Endodermal cell (in vitro differentiated cells): Measurements from ENCODE around the gene JMJD6. TPM values are rescaled to one million over a fixed set of nuclear protein-coding genes. Genes with fewer than 3 reads are reported as not detected.

Experiments
- DNase-seq: peaks from one replicate; pipeline ENCODE4 v3.0.0-alpha.2; 2017
- H3K27ac ChIP-seq: 2 replicates; pipeline ENCODE4 v1.5.1; 2013; ENCODE audit warnings: mild to moderate bottlenecking, low read depth, low read length, moderate library complexity
- H3K27me3 ChIP-seq: 2 replicates; pipeline ENCODE4 v1.6.1; 2013; ENCODE audit warnings: mild to moderate bottlenecking, low read length, moderate library complexity; ENCODE audit not compliant: insufficient read depth, control insufficient read depth, poor library complexity, severe bottlenecking
- H3K36me3 ChIP-seq: 2 replicates; pipeline ENCODE4 v1.7.0; 2013; ENCODE audit warnings: mild to moderate bottlenecking, low read length, moderate library complexity; ENCODE audit not compliant: control insufficient read depth, insufficient read depth
- H3K4me1 ChIP-seq: one replicate; pipeline ENCODE4 v1.7.0; 2013; ENCODE audit warnings: low read length; ENCODE audit not compliant: control insufficient read depth, insufficient read depth
- H3K4me3 ChIP-seq: 2 replicates; pipeline ENCODE4 v1.5.1; 2013; ENCODE audit warnings: mild to moderate bottlenecking, low read length, moderate library complexity
- H3K9ac ChIP-seq: 2 replicates; pipeline ENCODE4 v1.6.1; 2013; ENCODE audit warnings: mild to moderate bottlenecking, low read length, moderate library complexity; ENCODE audit not compliant: poor library complexity, severe bottlenecking; ENCODE audit errors: extremely low read depth
- H3K9me3 ChIP-seq: 2 replicates; pipeline ENCODE4 v1.6.1; 2013; ENCODE audit warnings: mild to moderate bottlenecking, low read length, moderate library complexity; ENCODE audit not compliant: control insufficient read depth
- H3K27ac Mint-ChIP-seq: 2 replicates; pipeline ENCODE4 v1.8.0; 2020; ENCODE audit warnings: mixed read lengths
- H3K27me3 Mint-ChIP-seq: 2 replicates; pipeline ENCODE4 v1.8.0; 2021; ENCODE audit warnings: mild to moderate bottlenecking, mixed read lengths; ENCODE audit not compliant: insufficient read depth
- H3K36me3 Mint-ChIP-seq: 2 replicates; pipeline ENCODE4 v1.8.0; 2020; ENCODE audit warnings: low read depth, mixed read lengths
- H3K4me1 Mint-ChIP-seq: 2 replicates; pipeline ENCODE4 v1.8.0; 2020; ENCODE audit warnings: mixed read lengths
- H3K4me3 Mint-ChIP-seq: 2 replicates; pipeline ENCODE4 v1.8.0; 2020; ENCODE audit warnings: mild to moderate bottlenecking, moderate library complexity, mixed read lengths
- H3K9me3 Mint-ChIP-seq: 2 replicates; pipeline ENCODE4 v1.8.0; 2020; ENCODE audit warnings: mild to moderate bottlenecking, mixed read lengths
- WGBS, 2 experiments: methylation state at CpG; one replicate each; pipeline versions ENCODE4 v1.1.5 to v1.1.7; 2013; ENCODE audit warnings: missing lambda C conversion rate in 2 of 2, mixed read lengths in 1 of 2; ENCODE audit not compliant: insufficient coverage in 1 of 2, insufficient read length in 1 of 2; 5-methylcytosine and 5-hydroxymethylcytosine counted together
- total RNA-seq, 2 donors: library from RNA; stranded (reverse); fragmentation: NEBNext Ultra II Directional in 1 of 2; extraction: Animal tissue kit (Norgen Biotek cat#: 25700) in 1 of 2; gene quantifications; 2 replicates in 1 of 2; 3 replicates in 1 of 2; pipeline ENCODE4 v1.2.1, GENCODE V29; 2021
- TF ChIP-seq, protein P1 (sequence below): fragments of 200-600 bp; sonication (generic); conservative IDR thresholded peaks from 2 replicates; pipeline ENCODE4 v1.5.0; 2021; ENCODE audit warnings: antibody characterized with exemption, mild to moderate bottlenecking

Gene JMJD6
- total RNA-seq, 2 donors from 2014 or later, result 17.0 to 20.3 TPM

DNA sequence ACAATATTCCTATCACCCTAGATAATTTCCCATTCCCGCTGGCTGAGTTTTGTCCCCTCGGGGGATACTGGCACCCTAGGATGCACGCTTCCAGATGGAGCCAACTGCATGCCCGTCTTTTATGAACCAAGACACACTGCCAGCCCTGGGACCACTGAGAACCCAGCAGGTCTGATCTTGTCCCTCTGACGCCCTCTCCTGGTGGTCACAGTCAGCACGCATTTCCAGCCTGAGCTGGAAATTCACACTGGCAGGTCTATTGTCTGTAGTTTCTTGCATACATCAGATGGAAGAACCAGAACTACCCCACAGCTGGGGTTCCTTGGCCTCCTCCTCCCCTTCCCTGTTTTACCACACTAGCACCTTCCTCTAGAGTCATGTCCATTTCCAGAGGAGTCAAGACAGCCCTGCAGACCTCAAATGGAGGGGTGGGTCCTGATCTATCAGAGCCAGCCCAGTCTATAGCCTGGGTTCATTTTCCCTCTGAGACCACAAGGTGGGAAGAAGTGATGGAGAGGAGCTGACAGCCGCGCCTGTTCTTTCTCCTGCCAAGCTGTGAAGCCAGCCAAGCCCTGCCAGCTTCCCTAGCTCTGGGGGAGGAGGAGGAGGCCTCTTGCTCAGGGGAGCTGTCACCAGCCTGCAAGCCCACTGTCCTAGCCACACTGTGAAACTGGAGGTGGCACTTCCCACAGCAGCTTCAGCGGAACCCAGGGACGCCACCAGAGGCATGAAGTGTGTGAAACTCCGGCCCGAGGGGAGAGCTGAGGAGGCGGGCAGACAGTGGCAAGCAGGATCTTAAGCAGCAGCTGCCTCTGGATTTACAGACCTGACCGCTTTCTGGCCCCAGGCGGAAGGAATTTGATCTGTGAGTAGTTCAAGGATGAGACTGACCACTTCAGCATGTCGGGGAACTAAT lies 44.9 kb downstream of the JMJD6 start:
- peak; percentile 98 for DNase-seq
- Histone ChIP-seq H3K4me3 (no peak overlapping the region), H3K27me3 (no peaks in the 10 kb centered on the region), H3K9ac (no peak overlapping the region), H3K9me3 (no peaks in the 10 kb centered on the region), H3K4me1 (no peaks in the 10 kb centered on the region), H3K36me3 (peaks cover 15% of the 10 kb centered on the region), H3K27ac (peak overlapping the region; percentile 44)
- TF ChIP-seq, protein P1, sequence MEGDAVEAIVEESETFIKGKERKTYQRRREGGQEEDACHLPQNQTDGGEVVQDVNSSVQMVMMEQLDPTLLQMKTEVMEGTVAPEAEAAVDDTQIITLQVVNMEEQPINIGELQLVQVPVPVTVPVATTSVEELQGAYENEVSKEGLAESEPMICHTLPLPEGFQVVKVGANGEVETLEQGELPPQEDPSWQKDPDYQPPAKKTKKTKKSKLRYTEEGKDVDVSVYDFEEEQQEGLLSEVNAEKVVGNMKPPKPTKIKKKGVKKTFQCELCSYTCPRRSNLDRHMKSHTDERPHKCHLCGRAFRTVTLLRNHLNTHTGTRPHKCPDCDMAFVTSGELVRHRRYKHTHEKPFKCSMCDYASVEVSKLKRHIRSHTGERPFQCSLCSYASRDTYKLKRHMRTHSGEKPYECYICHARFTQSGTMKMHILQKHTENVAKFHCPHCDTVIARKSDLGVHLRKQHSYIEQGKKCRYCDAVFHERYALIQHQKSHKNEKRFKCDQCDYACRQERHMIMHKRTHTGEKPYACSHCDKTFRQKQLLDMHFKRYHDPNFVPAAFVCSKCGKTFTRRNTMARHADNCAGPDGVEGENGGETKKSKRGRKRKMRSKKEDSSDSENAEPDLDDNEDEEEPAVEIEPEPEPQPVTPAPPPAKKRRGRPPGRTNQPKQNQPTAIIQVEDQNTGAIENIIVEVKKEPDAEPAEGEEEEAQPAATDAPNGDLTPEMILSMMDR, result peak; percentile 90
- Mint-ChIP-seq H3K36me3 (peaks cover 12% of the 10 kb centered on the region), H3K4me3 (no peak overlapping the region), H3K9me3 (no peaks in the 10 kb centered on the region), H3K27me3 (no peaks in the 10 kb centered on the region), H3K27ac (no peak overlapping the region), H3K4me1 (peaks cover 5% of the 10 kb centered on the region)
- WGBS, 2 experiments, result 65 to 69% methylated on average over 12 to 16 of the region's 16 CpGs

DNA sequence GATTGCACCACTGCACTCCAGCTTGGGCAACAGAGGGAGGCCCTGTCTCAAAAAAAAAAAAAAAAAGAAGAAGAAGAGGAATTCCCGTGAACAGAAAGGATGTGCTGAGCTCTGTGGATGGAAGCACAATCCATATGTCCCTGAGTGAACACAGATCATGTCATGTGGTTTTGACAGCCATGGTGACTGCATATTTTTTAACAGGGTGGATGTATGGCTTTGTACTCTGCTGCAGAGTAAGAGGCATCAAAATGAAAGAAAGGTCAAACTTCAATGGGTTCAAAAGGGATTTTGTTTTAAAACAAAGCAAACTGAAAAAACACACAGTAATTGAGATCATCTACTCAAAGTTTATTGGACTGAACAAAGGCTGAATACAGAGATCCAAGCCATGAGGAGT lies 47.2 kb downstream of the JMJD6 start:
- 95 to 100% methylated on average over 1 of the region's 1 CpG for WGBS, 2 experiments

DNA sequence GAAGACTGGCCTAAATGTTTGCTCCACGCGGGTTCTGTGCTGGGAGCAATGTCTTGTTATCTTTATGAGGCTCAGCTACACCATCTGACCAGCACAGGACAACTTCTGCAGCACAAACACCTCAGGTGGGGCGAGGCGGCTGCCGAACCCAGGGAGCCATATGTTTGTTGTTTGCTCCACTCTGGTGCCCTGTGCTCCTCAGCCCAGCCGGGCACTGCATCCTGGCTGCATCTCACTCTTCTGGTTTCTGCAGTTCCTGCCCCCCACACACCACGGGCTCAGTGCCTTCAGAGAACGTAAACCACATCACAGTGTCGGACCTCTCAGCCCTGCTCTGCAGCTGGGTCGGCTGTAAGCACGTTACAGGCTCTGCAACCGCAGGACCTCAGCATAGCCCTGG lies 48.1 kb downstream of the JMJD6 start:
- Histone ChIP-seq H3K36me3 (peaks cover 15% of the 10 kb centered on the region), H3K27me3 (no peaks in the 10 kb centered on the region), H3K27ac (no peak overlapping the region), H3K9ac (no peak overlapping the region), H3K4me3 (no peak overlapping the region), H3K9me3 (no peaks in the 10 kb centered on the region), H3K4me1 (no peaks in the 10 kb centered on the region)
- Mint-ChIP-seq H3K4me1 (peaks cover 2% of the 10 kb centered on the region), H3K36me3 (peaks cover 11% of the 10 kb centered on the region), H3K27ac (no peak overlapping the region), H3K27me3 (peaks cover 2% of the 10 kb centered on the region), H3K9me3 (peaks cover 3% of the 10 kb centered on the region), H3K4me3 (no peak overlapping the region)
- TF ChIP-seq, protein P1, result no peak
- WGBS, 2 experiments, result 80 to 89% methylated on average over 10 to 12 of the region's 12 CpGs
- no peak for DNase-seq

More for the DNA sequence above, 47.2 kb downstream of the JMJD6 start:
- Mint-ChIP-seq H3K4me3 (no peak overlapping the region), H3K27me3 (peaks cover 2% of the 10 kb centered on the region), H3K27ac (no peak overlapping the region), H3K36me3 (peaks cover 14% of the 10 kb centered on the region), H3K4me1 (peaks cover 5% of the 10 kb centered on the region), H3K9me3 (peaks cover 3% of the 10 kb centered on the region)
- Histone ChIP-seq H3K4me1 (no peaks in the 10 kb centered on the region), H3K27me3 (no peaks in the 10 kb centered on the region), H3K27ac (no peak overlapping the region), H3K9me3 (no peaks in the 10 kb centered on the region), H3K4me3 (no peak overlapping the region), H3K9ac (no peak overlapping the region), H3K36me3 (peaks cover 15% of the 10 kb centered on the region)
- TF ChIP-seq, protein P1, result no peak
- DNase-seq, result no peak
